ENCODE results near the gene FRMD4B.

GRCh38 chr3:69353088-69353478 lies 32.8 kb downstream of the FRMD4B start:
- TF ChIP-seq EP300 (IDR thresholded peaks at IDR 0.05; ENCODE audit: low read depth) = no peak
- TF ChIP-seq POLR2A (IDR thresholded peaks at IDR 0.05) = no peak
- TF ChIP-seq, protein P1, sequence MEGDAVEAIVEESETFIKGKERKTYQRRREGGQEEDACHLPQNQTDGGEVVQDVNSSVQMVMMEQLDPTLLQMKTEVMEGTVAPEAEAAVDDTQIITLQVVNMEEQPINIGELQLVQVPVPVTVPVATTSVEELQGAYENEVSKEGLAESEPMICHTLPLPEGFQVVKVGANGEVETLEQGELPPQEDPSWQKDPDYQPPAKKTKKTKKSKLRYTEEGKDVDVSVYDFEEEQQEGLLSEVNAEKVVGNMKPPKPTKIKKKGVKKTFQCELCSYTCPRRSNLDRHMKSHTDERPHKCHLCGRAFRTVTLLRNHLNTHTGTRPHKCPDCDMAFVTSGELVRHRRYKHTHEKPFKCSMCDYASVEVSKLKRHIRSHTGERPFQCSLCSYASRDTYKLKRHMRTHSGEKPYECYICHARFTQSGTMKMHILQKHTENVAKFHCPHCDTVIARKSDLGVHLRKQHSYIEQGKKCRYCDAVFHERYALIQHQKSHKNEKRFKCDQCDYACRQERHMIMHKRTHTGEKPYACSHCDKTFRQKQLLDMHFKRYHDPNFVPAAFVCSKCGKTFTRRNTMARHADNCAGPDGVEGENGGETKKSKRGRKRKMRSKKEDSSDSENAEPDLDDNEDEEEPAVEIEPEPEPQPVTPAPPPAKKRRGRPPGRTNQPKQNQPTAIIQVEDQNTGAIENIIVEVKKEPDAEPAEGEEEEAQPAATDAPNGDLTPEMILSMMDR (IDR thresholded peaks at IDR 0.05) = no peak

All from transverse colon (tissue), 3 donors.